GM10248 (cell line): Measurements from ENCODE around the gene CRLF1.

Source experiments
- CTCF ChIA-PET: fragments of 300-600 bp; sonication (Branson Sonifier 250); formaldehyde crosslinking; extraction: SDS; loops from one replicate; lab custom pipeline; 2021; ENCODE audit warnings: antibody characterized with exemption; lab: Yijun Ruan, JAX
- POLR2A ChIA-PET: fragments of 350-650 bp; sonication (Branson Sonifier 250); formaldehyde crosslinking; extraction: SDS; loops from one replicate; lab custom pipeline; 2020; ENCODE audit warnings: antibody characterized with exemption; lab: Yijun Ruan, JAX
- DNase-seq: peaks from one replicate; pipeline ENCODE4 v3.0.0; 2012; ENCODE audit errors: extremely low spot score
- TF ChIP-seq, protein P1 (sequence below): IDR thresholded peaks from 2 replicates; pipeline ENCODE4 v1.5.1; 2012; ENCODE audit warnings: mild to moderate bottlenecking, low read depth; ENCODE audit errors: extremely low read depth, missing control alignments, control extremely low read depth

CRLF1 gene

DNA sequence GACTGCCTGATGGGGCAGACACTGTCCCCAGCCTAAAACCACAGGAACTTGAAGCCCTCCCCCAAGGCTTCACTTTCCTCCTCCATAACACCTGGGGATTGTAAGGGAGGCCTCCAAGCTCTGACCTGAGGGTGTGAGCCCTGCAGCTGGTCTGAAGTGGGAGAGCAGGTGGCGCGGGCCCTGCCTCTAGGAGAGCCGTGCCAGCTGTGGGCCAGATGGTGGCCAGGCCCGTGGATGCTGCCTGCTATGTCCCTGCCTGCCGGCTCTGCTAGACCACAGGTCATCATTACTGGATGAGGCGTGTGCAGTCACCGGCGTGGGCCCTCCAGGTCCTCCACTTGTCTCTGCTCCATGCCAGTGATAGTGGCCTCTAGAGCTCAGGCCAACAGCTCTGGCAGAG is 26.7 kb upstream of the CRLF1 start:
- CTCF ChIA-PET = interaction anchor here (2.0 kb wide), 1 partner anchor 45 kb away, joined by 4 read pairs; the partner anchor contains the start of gene REX1BD
- TF ChIP-seq, protein P1, sequence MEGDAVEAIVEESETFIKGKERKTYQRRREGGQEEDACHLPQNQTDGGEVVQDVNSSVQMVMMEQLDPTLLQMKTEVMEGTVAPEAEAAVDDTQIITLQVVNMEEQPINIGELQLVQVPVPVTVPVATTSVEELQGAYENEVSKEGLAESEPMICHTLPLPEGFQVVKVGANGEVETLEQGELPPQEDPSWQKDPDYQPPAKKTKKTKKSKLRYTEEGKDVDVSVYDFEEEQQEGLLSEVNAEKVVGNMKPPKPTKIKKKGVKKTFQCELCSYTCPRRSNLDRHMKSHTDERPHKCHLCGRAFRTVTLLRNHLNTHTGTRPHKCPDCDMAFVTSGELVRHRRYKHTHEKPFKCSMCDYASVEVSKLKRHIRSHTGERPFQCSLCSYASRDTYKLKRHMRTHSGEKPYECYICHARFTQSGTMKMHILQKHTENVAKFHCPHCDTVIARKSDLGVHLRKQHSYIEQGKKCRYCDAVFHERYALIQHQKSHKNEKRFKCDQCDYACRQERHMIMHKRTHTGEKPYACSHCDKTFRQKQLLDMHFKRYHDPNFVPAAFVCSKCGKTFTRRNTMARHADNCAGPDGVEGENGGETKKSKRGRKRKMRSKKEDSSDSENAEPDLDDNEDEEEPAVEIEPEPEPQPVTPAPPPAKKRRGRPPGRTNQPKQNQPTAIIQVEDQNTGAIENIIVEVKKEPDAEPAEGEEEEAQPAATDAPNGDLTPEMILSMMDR = no peak
- POLR2A ChIA-PET = no interaction called here
- DNase-seq = no peak

DNA sequence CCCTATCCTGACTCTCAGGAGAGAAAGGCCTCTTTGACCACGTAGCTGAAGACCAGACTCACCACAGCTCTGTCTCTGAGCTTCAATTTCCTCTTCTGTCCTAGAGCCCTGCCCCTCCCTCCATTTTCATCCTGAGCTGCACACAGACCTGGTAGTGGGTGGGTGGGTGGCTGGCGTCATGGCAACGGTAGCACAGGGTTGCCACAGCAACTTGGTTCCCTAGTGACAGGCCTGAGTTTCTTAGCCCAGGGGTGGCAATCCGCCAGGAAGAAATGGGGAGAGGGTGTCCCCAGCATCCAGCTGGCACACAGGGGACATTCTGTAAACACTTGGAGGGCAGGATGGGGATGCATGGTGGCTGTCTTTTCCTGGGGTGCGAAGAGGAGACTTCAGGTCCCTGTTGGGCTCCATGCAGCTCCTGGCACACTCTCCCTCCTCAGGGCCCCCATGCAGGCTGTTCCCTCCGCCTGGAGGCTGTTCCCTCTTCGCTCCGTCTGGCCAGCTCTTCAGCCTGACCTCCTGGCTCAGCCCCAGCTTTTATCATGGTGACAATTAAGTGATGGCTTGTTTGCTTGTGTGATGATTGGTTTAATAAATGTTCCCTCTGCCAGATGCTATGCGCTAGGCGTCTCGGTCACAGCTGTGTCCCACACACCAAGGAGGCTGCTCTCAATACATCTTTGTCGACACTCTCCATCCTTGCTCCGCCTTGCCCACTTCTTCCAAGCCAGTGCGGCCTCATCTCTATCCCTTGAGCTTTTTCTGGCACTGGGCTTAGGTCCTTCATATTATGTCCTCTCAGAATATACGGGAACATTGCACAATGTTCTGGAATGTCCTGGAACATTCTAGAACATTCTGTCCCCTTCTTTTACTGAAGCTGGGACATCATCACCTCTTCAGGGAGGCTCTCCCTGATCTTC is 22.8 kb upstream of the CRLF1 start:
- CTCF ChIA-PET = interaction anchor here (0.8 to 2.1 kb wide), 4 partner anchors 8 to 109 kb away, joined by 3 to 11 read pairs (median 4); partner anchors contain the start of gene REX1BD
- POLR2A ChIA-PET = interaction anchor here (0.6 kb wide), 1 partner anchor 350 kb away, joined by 5 read pairs; no protein-coding TSS in a partner anchor
- no peak for DNase-seq
- TF ChIP-seq, protein P1 = no peak

DNA sequence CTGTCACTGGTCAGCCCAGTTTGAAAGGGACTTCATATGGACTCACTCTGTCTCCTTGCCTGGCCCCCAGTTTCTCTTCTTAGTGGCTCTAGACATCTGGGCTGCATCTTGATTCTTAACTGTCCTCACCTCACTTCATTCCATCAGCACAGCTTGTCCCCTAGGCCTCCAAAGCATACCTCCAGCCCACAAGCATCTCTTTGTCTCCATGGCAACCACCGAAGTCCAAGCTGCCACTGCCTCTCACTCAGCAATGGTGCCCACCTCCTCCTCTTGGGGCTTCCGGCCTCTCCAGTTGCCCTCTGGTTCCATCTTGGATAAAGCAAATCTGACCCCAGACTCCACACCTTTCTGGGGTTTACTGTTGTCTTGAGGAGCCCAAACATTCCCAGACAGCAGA is 20.3 kb upstream of the CRLF1 start:
- CTCF ChIA-PET = no interaction called here
- TF ChIP-seq, protein P1 = no peak
- DNase-seq = no peak
- POLR2A ChIA-PET = no interaction called here

DNA sequence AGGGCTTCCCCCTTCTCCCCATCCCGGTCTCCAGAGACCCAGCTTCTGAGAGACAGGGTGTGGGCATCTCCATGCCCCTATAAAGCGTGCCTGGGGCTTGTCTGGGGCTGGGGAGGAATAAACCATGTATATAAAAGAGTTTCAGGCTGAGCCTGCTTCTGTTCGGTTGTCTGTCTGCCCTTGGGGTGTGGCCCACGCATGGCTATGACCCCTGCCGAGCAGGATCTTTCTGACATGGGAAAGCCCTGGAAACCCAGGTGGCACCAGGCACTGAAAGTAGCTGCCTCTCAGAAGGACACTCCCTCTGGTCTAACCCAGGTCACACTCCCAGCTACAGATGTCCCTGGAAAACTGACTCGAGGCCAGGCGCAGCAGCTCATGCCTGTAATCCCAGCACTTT is 14.3 kb upstream of the CRLF1 start:
- CTCF ChIA-PET = interaction anchor here (1.0 to 1.3 kb wide), 3 partner anchors 9 to 101 kb away, joined by 3 read pairs; no protein-coding TSS in a partner anchor
- TF ChIP-seq, protein P1 = no peak
- POLR2A ChIA-PET = interaction anchor here (0.7 kb wide), 1 partner anchor 792 kb away, joined by 5 read pairs; no protein-coding TSS in a partner anchor
- DNase-seq = no peak

DNA sequence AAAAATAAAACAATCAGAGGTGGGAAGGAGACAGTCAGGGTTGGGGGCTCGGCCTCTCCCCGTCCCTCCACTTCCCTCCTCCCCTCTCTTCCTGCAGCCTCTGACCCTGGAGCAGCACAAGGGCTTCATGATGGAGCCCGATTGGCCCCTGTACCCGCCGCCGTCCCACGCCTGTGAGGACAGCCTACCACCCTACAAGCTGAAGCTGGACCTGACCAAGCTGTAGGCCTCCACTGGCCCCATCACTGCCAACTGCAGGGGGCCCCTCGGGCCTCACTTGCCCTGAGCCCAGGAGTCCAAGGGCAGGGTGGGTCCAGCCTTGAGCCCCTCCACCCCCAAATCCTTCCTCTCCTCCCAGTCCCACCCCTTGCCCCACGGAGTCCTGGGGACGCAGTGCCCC is 13.7 kb upstream of the CRLF1 start:
- POLR2A ChIA-PET = no interaction called here
- CTCF ChIA-PET = interaction anchor here (0.9 to 1.3 kb wide), 2 partner anchors 31 to 159 kb away, joined by 3 read pairs; no protein-coding TSS in a partner anchor
- TF ChIP-seq, protein P1 = no peak
- no peak for DNase-seq

DNA sequence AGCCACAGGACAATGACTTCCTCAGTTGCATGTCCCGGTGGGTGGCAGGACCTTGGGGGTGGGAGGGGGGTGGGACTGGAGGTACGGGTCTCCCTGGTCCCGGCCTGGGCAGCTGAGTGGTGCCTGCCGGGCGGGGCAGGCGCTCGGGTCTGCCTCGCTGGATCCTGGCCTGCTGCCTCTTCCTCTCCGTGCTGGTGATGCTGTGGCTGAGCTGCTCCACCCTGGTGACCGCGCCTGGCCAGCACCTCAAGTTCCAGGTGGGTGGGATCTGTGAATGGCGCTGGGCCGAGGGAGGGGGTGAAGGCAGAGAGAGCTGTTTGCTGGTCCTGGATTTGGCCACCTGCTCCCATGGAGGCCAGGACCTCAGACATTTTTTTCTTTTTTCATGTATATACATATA is 11.6 kb upstream of the CRLF1 start:
- no peak for DNase-seq
- CTCF ChIA-PET = no interaction called here
- TF ChIP-seq, protein P1 = no peak
- POLR2A ChIA-PET = no interaction called here
